Measurements from ENCODE around the gene LCN9.

LCN9 gene

GRCh38 chr9:135659252-135659651 lies 3.9 kb upstream of the LCN9 start:
- no peak for DNase-seq (ENCODE audit: low read depth, low spot score)
- no peak overlapping the region for H3K4me3 ChIP-seq (ENCODE audit: low read depth, low read length)
- TF ChIP-seq CTCF (IDR thresholded peaks at IDR 0.05; ENCODE audit: insufficient read depth, low read length, missing control alignments): no peak
- ChIA-PET CTCF (no interaction called here), POLR2A (no interaction called here)

GRCh38 chr9:135660407-135660806 lies 2.7 kb upstream of the LCN9 start:
- H3K4me3 ChIP-seq (ENCODE audit: low read depth, low read length): no peak overlapping the region
- no peak for DNase-seq (ENCODE audit: low read depth, low spot score)
- POLR2A ChIA-PET: no interaction called here
- TF ChIP-seq CTCF (IDR thresholded peaks at IDR 0.05; ENCODE audit: insufficient read depth, low read length, missing control alignments): no peak
- CTCF ChIA-PET: no interaction called here

- CTCF ChIA-PET: interaction anchor here (0.6 kb wide), 1 partner anchor 15 kb away, joined by 3 read pairs; no protein-coding TSS in a partner anchor
- no peak overlapping the region for H3K4me3 ChIP-seq (ENCODE audit: low read depth, low read length)
- no peak for TF ChIP-seq CTCF (IDR thresholded peaks at IDR 0.05; ENCODE audit: insufficient read depth, low read length, missing control alignments)
- no peak for DNase-seq (ENCODE audit: low read depth, low spot score)
- POLR2A ChIA-PET: no interaction called here
These were observed 1.1 kb upstream of the LCN9 start for GRCh38 chr9:135661816-135662560.

- H3K4me3 ChIP-seq (ENCODE audit: low read depth, low read length): no peak overlapping the region
These were observed 302 bp downstream of the LCN9 start for GRCh38 chr9:135663451-135663770.

GRCh38 chr9:135663857-135664256 lies 748 bp downstream of the LCN9 start:
- no peak for TF ChIP-seq CTCF (IDR thresholded peaks at IDR 0.05; ENCODE audit: insufficient read depth, low read length, missing control alignments)
- POLR2A ChIA-PET: no interaction called here
- CTCF ChIA-PET: no interaction called here
- DNase-seq (ENCODE audit: low read depth, low spot score): no peak
- no peak overlapping the region for H3K4me3 ChIP-seq (ENCODE audit: low read depth, low read length)

More at GRCh38 chr9:135663451-135663770, 302 bp downstream of the LCN9 start:
- TF ChIP-seq CTCF (IDR thresholded peaks at IDR 0.05; ENCODE audit: insufficient read depth, low read length, missing control alignments): no peak
- ChIA-PET CTCF (no interaction called here), POLR2A (no interaction called here)
- DNase-seq (ENCODE audit: low read depth, low spot score): no peak

GRCh38 chr9:135664266-135664665 lies 1.2 kb downstream of the LCN9 start:
- H3K4me3 ChIP-seq (ENCODE audit: low read depth, low read length): no peak overlapping the region
- no peak for TF ChIP-seq CTCF (IDR thresholded peaks at IDR 0.05; ENCODE audit: insufficient read depth, low read length, missing control alignments)
- DNase-seq (ENCODE audit: low read depth, low spot score): no peak
- ChIA-PET POLR2A (no interaction called here), CTCF (no interaction called here)
